K562 (cell line): ENCODE results near the gene GMEB2. TPM values are rescaled to one million over a fixed set of nuclear protein-coding genes. Genes with fewer than 3 reads are reported as not detected.
A peak's percentile ranks its signal among the peaks of the same experiment; 100 is the strongest.

Experiments used
- BRD9 ChIP-seq: fragments of 450-650 bp; IDR thresholded peaks from 2 replicates; pipeline ENCODE4 v1.6.1; 2018; ENCODE audit warnings: low read depth; ENCODE audit not compliant: partially characterized antibody
- GMEB1 ChIP-seq: fragments of 250-450 bp; sonication (Bioruptor Pico); IDR thresholded peaks from 2 replicates; pipeline ENCODE4 v1.4.0; 2020; ENCODE audit warnings: mild to moderate bottlenecking
- HDAC2 ChIP-seq: fragments of 450-650 bp; IDR thresholded peaks from 2 replicates; pipeline ENCODE4 v1.6.1; 2016; ENCODE audit warnings: mild to moderate bottlenecking
- HDGF ChIP-seq: fragments of 450-650 bp; IDR thresholded peaks from 2 replicates; pipeline ENCODE4 v1.6.1; 2016
- HMGN3 ChIP-seq: IDR thresholded peaks from 2 replicates; pipeline ENCODE4 v1.6.1; 2011; ENCODE audit warnings: borderline replicate concordance, low read depth, mild to moderate bottlenecking, mixed read lengths, low read length; ENCODE audit not compliant: insufficient read length; ENCODE audit errors: extremely low read depth
- HOXB6 ChIP-seq: fragments of 250-450 bp; sonication (Bioruptor Pico); IDR thresholded peaks from 2 replicates; pipeline ENCODE4 v1.5.1; 2022; ENCODE audit warnings: mild to moderate bottlenecking, borderline replicate concordance
- JUNB ChIP-seq: fragments of 450-650 bp; formaldehyde crosslinking; conservative IDR thresholded peaks from 2 replicates; pipeline ENCODE4 v1.4.0; 2020; ENCODE audit warnings: mild to moderate bottlenecking
- PHF8 ChIP-seq: fragments of 200-600 bp; sonication (generic); IDR thresholded peaks from 2 replicates; pipeline ENCODE4 v1.6.1; 2012; ENCODE audit warnings: mixed run types, mild to moderate bottlenecking, inconsistent platforms, low read length, moderate library complexity, borderline replicate concordance
- POLR2A ChIP-seq: fragments of 450-650 bp; conservative IDR thresholded peaks from 2 replicates; pipeline ENCODE4 v1.6.1; 2016
- RBFOX2 ChIP-seq: fragments of 200-400 bp; formaldehyde crosslinking; IDR thresholded peaks from 2 replicates; pipeline ENCODE4 v1.6.1; 2017; ENCODE audit warnings: low read depth, mild to moderate bottlenecking, low read length, moderate library complexity
- SETDB1 ChIP-seq: IDR thresholded peaks from one replicate; pipeline ENCODE4 v1.6.1; 2012; ENCODE audit warnings: low read length, control low read depth, inconsistent platforms
- SIN3A ChIP-seq, 2 experiments: fragments of 150-350 bp in 1 of 2; IDR thresholded peaks; 2 replicates each; pipeline ENCODE4 v1.6.1; 2011 to 2016; ENCODE audit warnings: borderline replicate concordance in 2 of 2, low read depth in 2 of 2, low read length in 2 of 2, mild to moderate bottlenecking in 2 of 2, moderate library complexity in 2 of 2; ENCODE audit not compliant: control insufficient read depth in 1 of 2
- SIN3B ChIP-seq: fragments of 450-650 bp; IDR thresholded peaks from 2 replicates; pipeline ENCODE4 v1.6.1; 2017; ENCODE audit warnings: low read depth, mild to moderate bottlenecking, moderate library complexity
- SRSF9 ChIP-seq: fragments of 200-400 bp; formaldehyde crosslinking; IDR thresholded peaks from 2 replicates; pipeline ENCODE4 v1.6.1; 2017; ENCODE audit warnings: low read depth, low read length, borderline replicate concordance
- THRA ChIP-seq: fragments of 450-650 bp; IDR thresholded peaks from 2 replicates; pipeline ENCODE4 v1.6.1; 2017; ENCODE audit warnings: mild to moderate bottlenecking, moderate library complexity
- TOE1 ChIP-seq, 2 experiments: fragments of 450-650 bp in 1 of 2; sonication (generic) in 1 of 2; formaldehyde crosslinking in 1 of 2; IDR thresholded peaks; 2 replicates each; pipeline versions ENCODE4 v1.7.1 to v1.8.0; 2016 to 2022; ENCODE audit warnings: borderline replicate concordance in 2 of 2, mild to moderate bottlenecking in 2 of 2, antibody characterized with exemption in 1 of 2, inconsistent platforms in 1 of 2, low read depth in 1 of 2, missing genetic modification reagents in 1 of 2, moderate library complexity in 1 of 2
- ZBTB7A ChIP-seq: IDR thresholded peaks from 2 replicates; pipeline ENCODE4 v1.6.1; 2011; ENCODE audit warnings: low read depth, mild to moderate bottlenecking, low read length, moderate library complexity, borderline replicate concordance; ENCODE audit not compliant: control insufficient read depth
- ZNF232 ChIP-seq: sonication (generic); formaldehyde crosslinking; IDR thresholded peaks from 2 replicates; pipeline ENCODE4 v1.8.0; 2022; ENCODE audit warnings: mild to moderate bottlenecking, missing genetic modification reagents
- ZNF589 ChIP-seq: fragments of 200-800 bp; sonication (Bioruptor generic); IDR thresholded peaks from 2 replicates; pipeline ENCODE4 v1.6.1; 2016; ENCODE audit warnings: low read depth, missing genetic modification characterization, missing compliant biosample characterization
- ZNF717 ChIP-seq: fragments of 250-450 bp; sonication (Bioruptor Pico); IDR thresholded peaks from 2 replicates; pipeline ENCODE4 v1.5.0; 2021
- ZNF740 ChIP-seq, 3 experiments: fragments of 200-800 bp in 1 of 3; sonication (Bioruptor generic) in 1 of 3; sonication (generic) in 1 of 3; formaldehyde crosslinking in 1 of 3; IDR thresholded peaks; 2 replicates each; pipeline versions ENCODE4 v1.6.1 to v1.8.0; 2016 to 2022; ENCODE audit warnings: mild to moderate bottlenecking in 2 of 3, missing compliant biosample characterization in 2 of 3, missing genetic modification characterization in 2 of 3, missing genetic modification reagents in 1 of 3
- polyA plus RNA-seq, 8 experiments: library from polyadenylated mRNA; depleted of rRNA in 4 of 8; stranded (reverse) in 5 of 8; unstranded in 3 of 8; fragments of >200 nt; fragmentation: Nextera tagmentation in 2 of 8; fragmentation: Illumina TruSeq in 1 of 8; extraction: Ambion mirVana in 2 of 8; extraction: Trizol in 1 of 8; gene quantifications; 2 replicates each; pipeline versions ENCODE4 v1.2.1 to v1.2.3, GENCODE V29; 2011 to 2014; ENCODE audit warnings: inconsistent platforms in 1 of 8, missing spikeins in 1 of 8
- total RNA-seq, 7 experiments: library from RNA; depleted of rRNA in 6 of 7; stranded (reverse); fragments of >200 nt in 6 of 7; fragmentation: Illumina TruSeq in 2 of 7; extraction: Trizol in 2 of 7; gene quantifications; 2 replicates each; pipeline versions ENCODE4 v1.2.1 to v1.2.3, GENCODE V29; 2011 to 2021; ENCODE audit warnings: low replicate concordance in 1 of 7
- TF ChIP-seq, protein P1 (sequence below): fragments of 450-650 bp; conservative IDR thresholded peaks from 2 replicates; pipeline ENCODE4 v1.6.1; 2016; ENCODE audit warnings: missing genetic modification characterization, low read depth, mild to moderate bottlenecking, control low read depth, missing compliant biosample characterization

GMEB2 gene
- total and polyA plus RNA-seq, 9 of the 15 experiments (the other 6 are each of a cell fraction or from before 2014, with no cell fraction given), result 0.03 to 13.9 (median 6.3) TPM

- no peak for TF ChIP-seq HDAC2
- no peak for TF ChIP-seq SRSF9
- TF ChIP-seq POLR2A, result peak; percentile 59; the same call in 1 of the 2 replicates
- no peak for TF ChIP-seq JUNB (CRISPR knock-in tag)
- no peak for TF ChIP-seq THRA
- TF ChIP-seq GMEB1 (CRISPR knock-in tag), result no peak
- TF ChIP-seq SETDB1, result no peak
- TF ChIP-seq RBFOX2, result peak; percentile 35
- TF ChIP-seq HDGF, result 0 out of 2 replicates have a peak, but pooled peaks have one; percentile 52
- TF ChIP-seq HMGN3, result peak; percentile 74
- TF ChIP-seq ZNF717 (CRISPR knock-in tag), result no peak
- no peak for TF ChIP-seq BRD9
- TF ChIP-seq HOXB6 (CRISPR knock-in tag), result no peak
- peak; percentile 10; the same call in 1 of the 2 replicates for TF ChIP-seq ZBTB7A
- TF ChIP-seq SIN3B, result no peak
- no peak for TF ChIP-seq ZNF589
- TF ChIP-seq TOE1 (IDR thresholded peaks at IDR 0.05; ENCODE audit: borderline replicate concordance), result 0 out of 2 replicates have a peak, but pooled peaks have one; percentile 16
- no peak for TF ChIP-seq TOE1 (CRISPR knock-in tag; IDR thresholded peaks at IDR 0.05; ENCODE audit: borderline replicate concordance, low read depth)
- peak; percentile 56; the same call in 1 of the 2 replicates for TF ChIP-seq PHF8
- TF ChIP-seq SIN3A (IDR thresholded peaks at IDR 0.05; ENCODE audit: borderline replicate concordance in 2 of 2, control insufficient read depth in 1 of 2, low read depth in 2 of 2, low read length in 2 of 2), result peak in 1 of 2 experiments; percentile 56; a peak in 1 of 4 replicates
- TF ChIP-seq, protein P1, sequence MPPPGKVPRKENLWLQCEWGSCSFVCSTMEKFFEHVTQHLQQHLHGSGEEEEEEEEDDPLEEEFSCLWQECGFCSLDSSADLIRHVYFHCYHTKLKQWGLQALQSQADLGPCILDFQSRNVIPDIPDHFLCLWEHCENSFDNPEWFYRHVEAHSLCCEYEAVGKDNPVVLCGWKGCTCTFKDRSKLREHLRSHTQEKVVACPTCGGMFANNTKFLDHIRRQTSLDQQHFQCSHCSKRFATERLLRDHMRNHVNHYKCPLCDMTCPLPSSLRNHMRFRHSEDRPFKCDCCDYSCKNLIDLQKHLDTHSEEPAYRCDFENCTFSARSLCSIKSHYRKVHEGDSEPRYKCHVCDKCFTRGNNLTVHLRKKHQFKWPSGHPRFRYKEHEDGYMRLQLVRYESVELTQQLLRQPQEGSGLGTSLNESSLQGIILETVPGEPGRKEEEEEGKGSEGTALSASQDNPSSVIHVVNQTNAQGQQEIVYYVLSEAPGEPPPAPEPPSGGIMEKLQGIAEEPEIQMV (tag), result no peak
- TF ChIP-seq ZNF232 (CRISPR knock-in tag), result no peak
- TF ChIP-seq ZNF740 (CRISPR knock-in tag; IDR thresholded peaks at IDR 0.05), result peak; percentile 91
- peak in 1 of 2 experiments; percentile 91; a peak in 2 of 4 replicates for TF ChIP-seq ZNF740 (tag; IDR thresholded peaks at IDR 0.05)
These were observed 73.5 kb downstream of the GMEB2 start (continued) for GRCh38 chr20:63553251-63553932.
